DMS79 (cell line): Measurements from ENCODE around the gene DSP.
A peak's percentile ranks its signal among the peaks of the same experiment; 100 is the strongest.

Source experiments
- DNase-seq: peaks from one replicate; lab custom pipeline; 2025; lab: John Stamatoyannopoulos, UW

DSP gene

GRCh38 chr6:7535498-7535897 is 6.0 kb upstream of the DSP start:
- no peak for DNase-seq

- DNase-seq: no peak
Measured at GRCh38 chr6:7537565-7538174, 3.8 kb upstream of the DSP start.

GRCh38 chr6:7538484-7538883 is 3.0 kb upstream of the DSP start:
- no peak for DNase-seq

GRCh38 chr6:7540595-7540994 is 876 bp upstream of the DSP start:
- DNase-seq: no peak

- DNase-seq: no peak
Measured at GRCh38 chr6:7542065-7542873, 798 bp downstream of the DSP start.

- peak; percentile 12 for DNase-seq
Measured at GRCh38 chr6:7542874-7543624, 1.6 kb downstream of the DSP start.

GRCh38 chr6:7543789-7544424 is 2.4 kb downstream of the DSP start:
- DNase-seq: no peak

GRCh38 chr6:7544597-7544996 is 3.1 kb downstream of the DSP start:
- DNase-seq: no peak

GRCh38 chr6:7545316-7546019 is 4.0 kb downstream of the DSP start:
- no peak for DNase-seq

- DNase-seq: no peak
Measured at GRCh38 chr6:7546020-7546369, 4.5 kb downstream of the DSP start.

GRCh38 chr6:7546383-7546782 is 4.9 kb downstream of the DSP start:
- no peak for DNase-seq

GRCh38 chr6:7546896-7547295 is 5.4 kb downstream of the DSP start:
- no peak for DNase-seq

GRCh38 chr6:7547315-7547714 is 5.8 kb downstream of the DSP start:
- no peak for DNase-seq

- DNase-seq: no peak
Measured at GRCh38 chr6:7550433-7550801, 8.9 kb downstream of the DSP start.

- no peak for DNase-seq
Measured at GRCh38 chr6:7554533-7555275, 13.2 kb downstream of the DSP start.

- DNase-seq: no peak
Measured at GRCh38 chr6:7555671-7556070, 14.2 kb downstream of the DSP start.

GRCh38 chr6:7556394-7557106 is 15.1 kb downstream of the DSP start:
- DNase-seq: no peak

GRCh38 chr6:7557652-7558051 is 16.2 kb downstream of the DSP start:
- no peak for DNase-seq

GRCh38 chr6:7558781-7559180 is 17.3 kb downstream of the DSP start:
- DNase-seq: no peak

- no peak for DNase-seq
Measured at GRCh38 chr6:7559196-7559595, 17.7 kb downstream of the DSP start.
